ENCODE measurements around the gene TLNRD1. TPM values are rescaled to one million over a fixed set of nuclear protein-coding genes. Genes with fewer than 3 reads are reported as not detected.

Gene TLNRD1
- total RNA-seq, 4 donors from 2014 or later: 20.8 to 57.2 (median 28.2) TPM

GRCh38 chr15:80977627-80978036 is 23.1 kb upstream of the TLNRD1 start:
- in situ Hi-C loops (cut with MboI; ENCODE audit: low pct_ligation_motif_present in 1 of 4, low pct_unique_long_range_greater_than_20kb in 1 of 4, low sequenced_read_pairs in 3 of 4) (loop anchor here (10.0 to 25.0 kb wide), 6 partner anchors 127 to 523 kb away; no protein-coding TSS in a partner anchor), intact Hi-C loops (cut with DNase I; ENCODE audit: low total_unique reads) (loop anchor here (5.0 kb wide), 1 partner anchor 290 kb away; no protein-coding TSS in a partner anchor)
- TF ChIP-seq POLR2A (IDR thresholded peaks at IDR 0.05) (no peak), CTCF (IDR thresholded peaks at IDR 0.05) (peak; percentile 53 to 62 (median 56)), POLR2AphosphoS5 (IDR thresholded peaks at IDR 0.05) (no peak), EP300 (IDR thresholded peaks at IDR 0.05; ENCODE audit: low read depth) (no peak)
- 20 to 25% methylated on average over 1 to 7 of the region's 7 CpGs for WGBS, 2 donors (ENCODE audit: low coverage in 1 of 2)
- Histone ChIP-seq H3K4me3 (no peak overlapping the region), H3K9me3 (no peaks in the 10 kb centered on the region), H3K4me1 (peaks cover 0 to 4% (median 1%) of the 10 kb centered on the region in 4 donors), H3K36me3 (peaks cover 0 to 25% (median 4%) of the 10 kb centered on the region in 4 donors), H3K27ac (no peak overlapping the region), H3K27me3 (no peaks in the 10 kb centered on the region)
- DNase-seq: peak; percentile 78

GRCh38 chr15:80978685-80979329 is 21.9 kb upstream of the TLNRD1 start:
- H3K36me3 ChIP-seq: peaks cover 0 to 25% (median 4%) of the 10 kb centered on the region in 4 donors
- in situ Hi-C loops (cut with MboI; ENCODE audit: low pct_ligation_motif_present in 1 of 4, low pct_unique_long_range_greater_than_20kb in 1 of 4, low sequenced_read_pairs in 3 of 4): loop anchor here (10.0 to 25.0 kb wide), 6 partner anchors 126 to 524 kb away; no protein-coding TSS in a partner anchor
- H3K9me3 ChIP-seq: no peaks in the 10 kb centered on the region
- no peak overlapping the region for H3K27ac ChIP-seq
- H3K4me3 ChIP-seq: no peak overlapping the region
- no peak for DNase-seq
- WGBS, 2 donors (ENCODE audit: low coverage in 1 of 2): 76 to 90% methylated on average over 2 to 7 of the region's 7 CpGs
- H3K4me1 ChIP-seq: peaks cover 0 to 4% (median 1%) of the 10 kb centered on the region in 4 donors
- no peak for TF ChIP-seq EP300 (IDR thresholded peaks at IDR 0.05; ENCODE audit: low read depth)
- TF ChIP-seq POLR2AphosphoS5 (IDR thresholded peaks at IDR 0.05): no peak
- TF ChIP-seq POLR2A (IDR thresholded peaks at IDR 0.05): no peak
- TF ChIP-seq CTCF (IDR thresholded peaks at IDR 0.05): no peak
- H3K27me3 ChIP-seq: no peaks in the 10 kb centered on the region
- intact Hi-C loops (cut with DNase I; ENCODE audit: low total_unique reads): loop anchor here (5.0 kb wide), 1 partner anchor 288 kb away; no protein-coding TSS in a partner anchor

- DNase-seq: no peak
- H3K27me3 ChIP-seq: no peaks in the 10 kb centered on the region
- intact Hi-C loops (cut with DNase I; ENCODE audit: low total_unique reads): loop anchor here (5.0 kb wide), 1 partner anchor 288 kb away; no protein-coding TSS in a partner anchor
- WGBS, 2 donors (ENCODE audit: low coverage in 1 of 2): 56 to 84% methylated on average over 6 to 8 of the region's 8 CpGs
- no peak overlapping the region for H3K4me3 ChIP-seq
- in situ Hi-C loops (cut with MboI; ENCODE audit: low pct_ligation_motif_present in 1 of 4, low pct_unique_long_range_greater_than_20kb in 1 of 4, low sequenced_read_pairs in 3 of 4): loop anchor here (10.0 to 25.0 kb wide), 6 partner anchors 125 to 525 kb away; no protein-coding TSS in a partner anchor
- no peak for TF ChIP-seq POLR2AphosphoS5 (IDR thresholded peaks at IDR 0.05)
- no peak for TF ChIP-seq POLR2A (IDR thresholded peaks at IDR 0.05)
- no peak for TF ChIP-seq CTCF (IDR thresholded peaks at IDR 0.05)
- H3K27ac ChIP-seq: no peak overlapping the region
- H3K9me3 ChIP-seq: no peaks in the 10 kb centered on the region
- H3K4me1 ChIP-seq: peaks cover 0 to 4% (median 1%) of the 10 kb centered on the region in 4 donors
- H3K36me3 ChIP-seq: peaks cover 0 to 25% (median 4%) of the 10 kb centered on the region in 4 donors
Observed at GRCh38 chr15:80979538-80980200, 21.1 kb upstream of the TLNRD1 start.

- no peak overlapping the region for H3K4me3 ChIP-seq
- peaks cover 0 to 9% (median 2%) of the 10 kb centered on the region in 4 donors for H3K4me1 ChIP-seq
- in situ Hi-C loops (cut with MboI; ENCODE audit: low pct_ligation_motif_present in 1 of 4, low pct_unique_long_range_greater_than_20kb in 1 of 4, low sequenced_read_pairs in 3 of 4): loop anchor here in 2 of 4 donors (10.0 to 25.0 kb wide), 2 partner anchors 280 to 283 kb away; no protein-coding TSS in a partner anchor
- intact Hi-C loops (cut with DNase I; ENCODE audit: low total_unique reads): no loop called here
- no peak for TF ChIP-seq EP300 (IDR thresholded peaks at IDR 0.05; ENCODE audit: low read depth)
- no peak for TF ChIP-seq POLR2AphosphoS5 (IDR thresholded peaks at IDR 0.05)
- TF ChIP-seq POLR2A (IDR thresholded peaks at IDR 0.05): no peak
- no peak for TF ChIP-seq CTCF (IDR thresholded peaks at IDR 0.05)
- peaks cover 0 to 25% (median 4%) of the 10 kb centered on the region in 4 donors for H3K36me3 ChIP-seq
- no peak for DNase-seq
- no peak overlapping the region for H3K27ac ChIP-seq
- no peaks in the 10 kb centered on the region for H3K27me3 ChIP-seq
- no peaks in the 10 kb centered on the region for H3K9me3 ChIP-seq
- 76 to 84% methylated on average over 2 of the region's 2 CpGs for WGBS, 2 donors (ENCODE audit: low coverage in 1 of 2)
Observed at GRCh38 chr15:80982205-80982604, 18.5 kb upstream of the TLNRD1 start.

Data from transverse colon (tissue), 4 donors.